COR-L47 (cell line): ENCODE results near the gene TMEM190.
A peak's percentile ranks its signal among the peaks of the same experiment; 100 is the strongest.
"Not testable (repeated sequence)": the region's sequence is repeated elsewhere in the genome, so short reads cannot be mapped to it uniquely, and the experiment has no call there.

Experiments
- DNase-seq: peaks from one replicate; lab custom pipeline; 2025; lab: John Stamatoyannopoulos, UW

TMEM190 gene

GRCh38 chr19:55391702-55392615, 15.3 kb downstream of the TMEM190 start:
- DNase-seq: no peak

- no peak for DNase-seq
Measured at GRCh38 chr19:55392820-55393761, 16.5 kb downstream of the TMEM190 start.

GRCh38 chr19:55398200-55398925, 21.7 kb downstream of the TMEM190 start:
- no peak for DNase-seq

GRCh38 chr19:55400281-55401087, 23.9 kb downstream of the TMEM190 start:
- DNase-seq: no peak

- DNase-seq: not testable (repeated sequence)
Measured at GRCh38 chr19:55401390-55401789, 24.8 kb downstream of the TMEM190 start.

GRCh38 chr19:55402509-55402908, 25.9 kb downstream of the TMEM190 start:
- no peak for DNase-seq

- DNase-seq: no peak
Measured at GRCh38 chr19:55405638-55406037, 29.0 kb downstream of the TMEM190 start.

GRCh38 chr19:55406091-55406825, 29.6 kb downstream of the TMEM190 start:
- DNase-seq: no peak

- no peak for DNase-seq
Measured at GRCh38 chr19:55406826-55407549, 30.4 kb downstream of the TMEM190 start.

GRCh38 chr19:55407550-55407799, 30.8 kb downstream of the TMEM190 start, which contains the start of gene UBE2S:
Gene UBE2S, minus strand, starts transcription at chr19:55407788. Its CDS starts 199 bp downstream, at chr19:55407589.
- not testable (repeated sequence) for DNase-seq

GRCh38 chr19:55407800-55408532, 31.3 kb downstream of the TMEM190 start:
- DNase-seq: peak; percentile 99

GRCh38 chr19:55408533-55408872, 31.9 kb downstream of the TMEM190 start:
- no peak for DNase-seq

GRCh38 chr19:55409179-55409578, 32.6 kb downstream of the TMEM190 start:
- not testable (repeated sequence) for DNase-seq

GRCh38 chr19:55410168-55410567, 33.5 kb downstream of the TMEM190 start:
- no peak for DNase-seq

- DNase-seq: peak; percentile 80
Measured at GRCh38 chr19:55418185-55418584, 41.6 kb downstream of the TMEM190 start.

- no peak for DNase-seq
Measured at GRCh38 chr19:55419103-55419502, 42.5 kb downstream of the TMEM190 start.

GRCh38 chr19:55419624-55420236, 43.1 kb downstream of the TMEM190 start:
- DNase-seq: no peak

- DNase-seq: not testable (repeated sequence)
Measured at GRCh38 chr19:55421281-55421680, 44.7 kb downstream of the TMEM190 start.
